Ishikawa (cell line): ENCODE measurements around the gene ZNF778.

ENCODE experiments used
- CEBPB ChIP-seq: IDR thresholded peaks from 2 replicates; pipeline ENCODE4 v1.6.1; 2012
- CREB1 ChIP-seq: IDR thresholded peaks from 2 replicates; pipeline ENCODE4 v1.6.1; 2012; ENCODE audit warnings: low read depth
- EGR1 ChIP-seq: IDR thresholded peaks from 2 replicates; pipeline ENCODE4 v1.6.1; 2012
- EP300 ChIP-seq: IDR thresholded peaks from 2 replicates; pipeline ENCODE4 v1.6.1; 2012; ENCODE audit warnings: borderline replicate concordance
- FOXM1 ChIP-seq: IDR thresholded peaks from 2 replicates; pipeline ENCODE4 v1.6.1; 2012; ENCODE audit warnings: low read depth, borderline replicate concordance
- MAX ChIP-seq: IDR thresholded peaks from 2 replicates; pipeline ENCODE4 v1.6.1; 2012
- NFIC ChIP-seq: IDR thresholded peaks from 2 replicates; pipeline ENCODE4 v1.6.1; 2012
- RAD21 ChIP-seq: IDR thresholded peaks from 2 replicates; pipeline ENCODE4 v1.6.1; 2012; ENCODE audit warnings: low read depth
- REST ChIP-seq: IDR thresholded peaks from 2 replicates; pipeline ENCODE4 v1.6.1; 2012; ENCODE audit warnings: low read depth, mild to moderate bottlenecking
- TAF1 ChIP-seq: IDR thresholded peaks from 2 replicates; pipeline ENCODE4 v1.6.1; 2012; ENCODE audit warnings: low read depth, mild to moderate bottlenecking
- TCF12 ChIP-seq: IDR thresholded peaks from 2 replicates; pipeline ENCODE4 v1.6.1; 2012; ENCODE audit warnings: low read depth
- TEAD4 ChIP-seq: IDR thresholded peaks from 2 replicates; pipeline ENCODE4 v1.6.1; 2012
- USF1 ChIP-seq: IDR thresholded peaks from 2 replicates; pipeline ENCODE4 v1.6.1; 2012
- YY1 ChIP-seq: IDR thresholded peaks from 2 replicates; pipeline ENCODE4 v1.6.1; 2012; ENCODE audit warnings: low read depth
- ZBTB7A ChIP-seq: IDR thresholded peaks from 2 replicates; pipeline ENCODE4 v1.6.1; 2012; ENCODE audit warnings: low read depth

ZNF778 gene

GRCh38 chr16:89272631-89273030, 55.1 kb downstream of the ZNF778 start:
- TF ChIP-seq USF1 (no peak), TAF1 (no peak), NFIC (no peak), RAD21 (no peak), CEBPB (no peak), EGR1 (no peak), FOXM1 (no peak), YY1 (no peak)

- TF ChIP-seq YY1: no peak
- TF ChIP-seq TAF1: no peak
- TF ChIP-seq TEAD4: no peak
- TF ChIP-seq MAX: no peak
- TF ChIP-seq NFIC: no peak
Observed at GRCh38 chr16:89273741-89274472, 56.4 kb downstream of the ZNF778 start.

GRCh38 chr16:89274561-89275283, 57.2 kb downstream of the ZNF778 start:
- TF ChIP-seq REST: no peak
- TF ChIP-seq ZBTB7A: no peak
- TF ChIP-seq TAF1: no peak
- no peak for TF ChIP-seq CEBPB
- no peak for TF ChIP-seq RAD21
- TF ChIP-seq NFIC: no peak
- TF ChIP-seq TEAD4: no peak
- TF ChIP-seq MAX: no peak
- no peak for TF ChIP-seq EP300
- no peak for TF ChIP-seq USF1
- TF ChIP-seq CREB1: no peak
- no peak for TF ChIP-seq FOXM1
- TF ChIP-seq TCF12: no peak
- no peak for TF ChIP-seq YY1
- no peak for TF ChIP-seq EGR1

- TF ChIP-seq RAD21 (no peak), CEBPB (no peak), YY1 (no peak), FOXM1 (no peak)
Observed at GRCh38 chr16:89275284-89275584, 57.7 kb downstream of the ZNF778 start.

GRCh38 chr16:89275837-89276720, 58.6 kb downstream of the ZNF778 start:
- no peak for TF ChIP-seq FOXM1
- TF ChIP-seq USF1: no peak
- no peak for TF ChIP-seq EGR1
- TF ChIP-seq YY1: no peak
- no peak for TF ChIP-seq TAF1
- no peak for TF ChIP-seq CREB1
- no peak for TF ChIP-seq MAX
- no peak for TF ChIP-seq CEBPB
- TF ChIP-seq NFIC: no peak
- TF ChIP-seq TEAD4: no peak
- TF ChIP-seq REST: no peak
- TF ChIP-seq RAD21: no peak
- no peak for TF ChIP-seq ZBTB7A
- TF ChIP-seq TCF12: no peak
- TF ChIP-seq EP300: no peak
